OCI-LY1 (cell line): ENCODE results near the gene DOCK1.

Experiments
- H2AFZ ChIP-seq: fragments of 200-600 bp; sonication (generic), shearing (Covaris generic); 2 replicates; pipeline ENCODE4 v1.6.0; 2014; ENCODE audit warnings: antibody characterized with exemption, mild to moderate bottlenecking, low read length
- H3F3A ChIP-seq: fragments of 200-600 bp; sonication (generic), shearing (Covaris generic); 2 replicates; pipeline ENCODE4 v1.6.0; 2014; ENCODE audit warnings: mild to moderate bottlenecking, antibody characterized with exemption, low read length, moderate library complexity; ENCODE audit not compliant: insufficient read depth
- H3K27ac ChIP-seq: fragments of 200-600 bp; sonication (generic); 2 replicates; pipeline ENCODE4 v1.5.1; 2014; ENCODE audit warnings: low read length, mixed run types, mild to moderate bottlenecking, low read depth; ENCODE audit not compliant: poor library complexity, severe bottlenecking
- H3K27me3 ChIP-seq: fragments of 200-600 bp; sonication (generic); 2 replicates; pipeline ENCODE4 v1.6.0; 2014; ENCODE audit warnings: antibody characterized with exemption, mild to moderate bottlenecking, low read length, moderate library complexity; ENCODE audit not compliant: insufficient read depth
- H3K36me3 ChIP-seq: fragments of 200-600 bp; sonication (generic); 2 replicates; pipeline ENCODE4 v1.6.1; 2014; ENCODE audit warnings: mild to moderate bottlenecking, antibody characterized with exemption, low read length, moderate library complexity, mixed read lengths; ENCODE audit not compliant: insufficient read depth
- H3K4me1 ChIP-seq: fragments of 200-600 bp; sonication (generic); 2 replicates; pipeline ENCODE4 v1.5.1; 2014; ENCODE audit warnings: mild to moderate bottlenecking, low read length, moderate library complexity; ENCODE audit not compliant: insufficient read depth, severe bottlenecking
- H3K4me2 ChIP-seq: fragments of 200-600 bp; sonication (generic), shearing (Covaris generic); 2 replicates; pipeline ENCODE4 v1.6.1; 2014; ENCODE audit warnings: low read length
- H3K4me3 ChIP-seq: fragments of 200-600 bp; sonication (generic); 2 replicates; pipeline ENCODE4 v1.5.1; 2014; ENCODE audit warnings: low read length, low read depth, mild to moderate bottlenecking, mixed read lengths; ENCODE audit not compliant: poor library complexity, severe bottlenecking
- H3K79me2 ChIP-seq: fragments of 200-600 bp; shearing (Covaris generic); 2 replicates; pipeline ENCODE4 v1.6.1; 2016; ENCODE audit warnings: mixed run types, low read length, mixed read lengths; ENCODE audit not compliant: insufficient read depth
- H3K9ac ChIP-seq: fragments of 200-600 bp; sonication (generic), shearing (Covaris generic); 2 replicates; pipeline ENCODE4 v1.6.1; 2014; ENCODE audit warnings: mild to moderate bottlenecking, low read length, mixed read lengths
- H3K9me2 ChIP-seq: fragments of 200-600 bp; sonication (generic), shearing (Covaris generic); 2 replicates; pipeline ENCODE4 v1.6.1; 2014; ENCODE audit warnings: low read depth, mild to moderate bottlenecking, low read length, mixed read lengths
- H3K9me3 ChIP-seq: fragments of 200-600 bp; shearing (Covaris generic); 2 replicates; pipeline ENCODE4 v1.6.1; 2014; ENCODE audit warnings: low read length, mixed read lengths
- H4K20me1 ChIP-seq: fragments of 200-600 bp; sonication (generic), shearing (Covaris generic); 2 replicates; pipeline ENCODE4 v1.6.0; 2016; ENCODE audit warnings: mild to moderate bottlenecking, low read length; ENCODE audit not compliant: insufficient read depth
- EZH2 ChIP-seq: fragments of 200-600 bp; sonication (generic), shearing (Covaris generic); IDR thresholded peaks from 2 replicates; pipeline ENCODE4 v1.8.0; 2017; ENCODE audit warnings: borderline replicate concordance, mixed run types, mild to moderate bottlenecking, antibody characterized with exemption, low read length, moderate library complexity, mixed read lengths
- TF ChIP-seq, protein P1 (sequence below): fragments of 200-600 bp; sonication (generic), shearing (Covaris generic); IDR thresholded peaks from 2 replicates; pipeline ENCODE4 v1.5.1; 2017; ENCODE audit warnings: mild to moderate bottlenecking, antibody characterized with exemption, low read length, moderate library complexity, mixed read lengths

The DOCK1 gene

DNA sequence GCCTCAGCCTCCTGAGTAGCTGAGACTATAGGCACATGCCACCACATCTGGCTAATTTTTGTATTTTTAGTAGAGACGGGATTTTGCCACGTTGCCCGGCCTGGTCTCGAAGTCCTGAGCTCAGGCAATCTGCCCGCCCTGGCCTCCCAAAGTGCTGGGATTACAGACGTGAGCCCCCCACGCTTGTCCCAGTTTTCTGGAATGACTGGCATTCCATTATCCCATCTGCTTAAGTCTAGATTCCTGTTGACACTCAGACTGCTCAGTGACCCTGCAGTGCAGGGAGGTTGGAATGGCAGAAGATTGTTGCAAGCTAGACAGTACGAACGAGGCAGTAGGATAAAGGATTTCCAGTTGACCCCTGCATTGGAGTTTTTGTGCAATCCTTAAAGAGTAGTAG is 508.8 kb downstream of the DOCK1 start:
- TF ChIP-seq, protein P1, sequence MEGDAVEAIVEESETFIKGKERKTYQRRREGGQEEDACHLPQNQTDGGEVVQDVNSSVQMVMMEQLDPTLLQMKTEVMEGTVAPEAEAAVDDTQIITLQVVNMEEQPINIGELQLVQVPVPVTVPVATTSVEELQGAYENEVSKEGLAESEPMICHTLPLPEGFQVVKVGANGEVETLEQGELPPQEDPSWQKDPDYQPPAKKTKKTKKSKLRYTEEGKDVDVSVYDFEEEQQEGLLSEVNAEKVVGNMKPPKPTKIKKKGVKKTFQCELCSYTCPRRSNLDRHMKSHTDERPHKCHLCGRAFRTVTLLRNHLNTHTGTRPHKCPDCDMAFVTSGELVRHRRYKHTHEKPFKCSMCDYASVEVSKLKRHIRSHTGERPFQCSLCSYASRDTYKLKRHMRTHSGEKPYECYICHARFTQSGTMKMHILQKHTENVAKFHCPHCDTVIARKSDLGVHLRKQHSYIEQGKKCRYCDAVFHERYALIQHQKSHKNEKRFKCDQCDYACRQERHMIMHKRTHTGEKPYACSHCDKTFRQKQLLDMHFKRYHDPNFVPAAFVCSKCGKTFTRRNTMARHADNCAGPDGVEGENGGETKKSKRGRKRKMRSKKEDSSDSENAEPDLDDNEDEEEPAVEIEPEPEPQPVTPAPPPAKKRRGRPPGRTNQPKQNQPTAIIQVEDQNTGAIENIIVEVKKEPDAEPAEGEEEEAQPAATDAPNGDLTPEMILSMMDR: no peak
- no peak for TF ChIP-seq EZH2

DNA sequence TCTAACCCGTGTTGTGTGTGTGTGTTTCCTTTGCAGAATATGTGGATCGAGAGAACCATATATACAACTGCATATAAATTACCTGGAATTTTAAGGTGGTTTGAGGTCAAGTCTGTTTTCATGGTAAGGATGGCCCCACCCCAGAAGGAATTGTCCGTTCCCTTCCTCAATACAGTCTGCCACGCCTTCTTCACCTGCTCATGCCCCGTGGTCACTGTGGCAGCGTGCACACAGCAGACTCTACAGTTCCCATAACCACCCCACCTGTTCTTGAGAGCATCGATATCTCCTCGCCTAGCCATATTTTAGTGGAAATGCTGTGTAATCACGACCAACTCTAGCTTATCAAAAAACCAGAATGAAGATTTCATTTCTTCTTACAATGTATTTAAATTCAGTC is 509.9 kb downstream of the DOCK1 start:
- H3K4me1 ChIP-seq: no peaks in the 10 kb centered on the region

More for the DNA sequence above, 508.8 kb downstream of the DOCK1 start:
- H4K20me1 ChIP-seq: no peaks in the 10 kb centered on the region
- H3K27me3 ChIP-seq: no peaks in the 10 kb centered on the region; the same call in 1 of the 2 replicates
- no peaks in the 10 kb centered on the region for H3K36me3 ChIP-seq
- H3K9me3 ChIP-seq: no peaks in the 10 kb centered on the region
- H3F3A ChIP-seq: no peaks in the 10 kb centered on the region
- no peaks in the 10 kb centered on the region for H3K9me2 ChIP-seq
- H3K4me2 ChIP-seq: no peak overlapping the region
- no peak overlapping the region for H3K9ac ChIP-seq
- no peaks in the 10 kb centered on the region for H3K4me1 ChIP-seq
- H3K27ac ChIP-seq: no peak overlapping the region
- no peak overlapping the region for H2AFZ ChIP-seq
- H3K4me3 ChIP-seq: no peak overlapping the region
- H3K79me2 ChIP-seq: no peaks in the 10 kb centered on the region

DNA sequence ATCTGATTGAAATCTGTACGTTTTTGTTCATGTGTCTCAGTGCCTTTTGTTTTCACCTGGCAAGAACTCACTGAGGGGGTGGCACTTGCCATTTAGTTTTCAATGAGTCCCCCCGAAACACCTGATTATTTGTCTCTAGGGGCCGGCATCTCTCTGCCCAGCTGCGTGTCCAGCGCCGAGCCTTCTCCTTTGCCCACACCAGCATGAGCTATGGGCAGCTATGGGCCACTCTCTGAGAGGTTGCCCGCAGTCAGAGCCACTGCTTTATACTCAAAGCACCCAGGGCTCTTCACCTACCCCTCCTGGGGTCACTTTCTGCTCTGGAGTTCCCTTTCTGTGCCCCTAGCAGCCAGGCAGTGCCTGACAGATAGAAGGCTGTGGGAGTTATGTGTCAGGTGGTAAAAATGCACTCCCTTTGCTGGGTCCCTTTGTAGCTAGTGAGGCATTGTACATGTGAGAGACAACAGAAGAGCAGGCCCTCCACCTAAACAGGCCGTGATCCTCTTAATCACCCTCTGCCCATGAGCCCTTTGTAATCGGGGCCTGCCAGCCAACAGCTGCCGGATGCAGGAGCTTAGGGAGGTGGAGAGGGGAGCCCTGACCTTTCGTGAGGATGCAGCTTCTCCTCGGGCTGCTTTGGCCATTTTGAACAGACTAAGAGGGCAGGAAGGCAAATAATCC is 510.8 kb downstream of the DOCK1 start:
- Histone ChIP-seq H2AFZ (no peak overlapping the region), H3K9ac (no peak overlapping the region), H3K9me3 (no peaks in the 10 kb centered on the region), H3K4me1 (no peaks in the 10 kb centered on the region), H3K4me3 (no peak overlapping the region), H3K4me2 (no peak overlapping the region), H3K27ac (no peak overlapping the region), H3K27me3 (no peaks in the 10 kb centered on the region; the same call in 1 of the 2 replicates), H3F3A (no peaks in the 10 kb centered on the region), H3K36me3 (no peaks in the 10 kb centered on the region), H3K9me2 (no peaks in the 10 kb centered on the region), H4K20me1 (no peaks in the 10 kb centered on the region), H3K79me2 (no peaks in the 10 kb centered on the region)
- no peak for TF ChIP-seq EZH2
- TF ChIP-seq, protein P1: no peak

More for the DNA sequence above, 509.9 kb downstream of the DOCK1 start:
- Histone ChIP-seq H3K79me2 (no peaks in the 10 kb centered on the region), H3K9me3 (no peaks in the 10 kb centered on the region), H4K20me1 (no peaks in the 10 kb centered on the region), H3K4me3 (no peak overlapping the region), H3K36me3 (no peaks in the 10 kb centered on the region), H3K27me3 (no peaks in the 10 kb centered on the region; the same call in 1 of the 2 replicates), H2AFZ (no peak overlapping the region), H3K9ac (no peak overlapping the region), H3K4me2 (no peak overlapping the region), H3F3A (no peaks in the 10 kb centered on the region), H3K27ac (no peak overlapping the region), H3K9me2 (no peaks in the 10 kb centered on the region)
- TF ChIP-seq, protein P1: no peak
- no peak for TF ChIP-seq EZH2
